ENCODE measurements around the gene HNRNPR. TPM values are rescaled to one million over a fixed set of nuclear protein-coding genes. Genes with fewer than 3 reads are reported as not detected.

Gene HNRNPR
- total and polyA plus RNA-seq, 2 donors (not counting 1 experiment from before 2014, with no cell fraction given) = 59.1 to 141 TPM

DNA sequence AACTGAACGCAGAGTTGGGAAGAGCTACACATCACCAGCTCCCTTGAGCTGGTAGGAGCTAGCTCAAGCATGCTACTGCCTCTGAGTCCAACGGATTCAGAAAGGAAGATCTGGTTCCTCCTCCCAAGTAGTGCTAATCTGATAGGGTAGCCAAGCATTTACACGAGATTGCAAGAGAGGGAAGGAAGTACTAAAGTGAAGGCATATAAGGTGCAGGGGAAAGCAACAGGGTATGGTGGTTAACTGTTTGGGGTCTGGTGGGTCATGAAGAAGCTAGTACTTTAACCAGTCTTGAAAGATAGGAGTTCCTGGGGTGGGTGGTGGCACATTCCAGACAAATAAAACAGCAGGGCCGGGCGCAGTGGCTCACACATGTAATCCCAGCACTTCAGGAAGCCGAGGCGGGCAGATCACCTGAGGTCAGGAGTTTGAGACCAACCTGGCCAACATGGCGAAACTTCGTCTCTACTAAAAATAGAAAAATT, 45.8 kb upstream of the HNRNPR start:
- Histone ChIP-seq H3K4me2 (ENCODE audit: extremely low read depth, insufficient read depth, low read length) (no peak overlapping the region), H3K4me1 (ENCODE audit: control insufficient read depth, extremely low read depth, insufficient read depth, low read length) (peaks cover 10% of the 10 kb centered on the region), H3K9ac (ENCODE audit: insufficient read depth, low read length) (no peak overlapping the region), H3K9me3 (ENCODE audit: control insufficient read depth, insufficient read depth, low read depth, low read length) (no peaks in the 10 kb centered on the region), H3K79me2 (ENCODE audit: control insufficient read depth, insufficient read depth, low read length) (no peaks in the 10 kb centered on the region), H3K4me3 (replicated peaks in 1 of 4; ENCODE audit: control extremely low read depth in 1 of 4, insufficient read depth in 1 of 4, low read depth in 3 of 4, low read length in 4 of 4) (no peak overlapping the region), H3K27me3 (ENCODE audit: control insufficient read depth, insufficient read depth, low read length) (no peaks in the 10 kb centered on the region), H2AFZ (ENCODE audit: low read length) (no peak overlapping the region), H4K20me1 (ENCODE audit: control insufficient read depth, extremely low read depth, insufficient read depth, low read length) (no peaks in the 10 kb centered on the region), H3K27ac (ENCODE audit: insufficient read depth, low read length) (no peak overlapping the region), H3K36me3 (ENCODE audit: control insufficient read depth, insufficient read depth, low read length) (no peaks in the 10 kb centered on the region)
- DNase-seq (ENCODE audit: low read depth in 2 of 2) = no peak
- TF ChIP-seq, protein P1, sequence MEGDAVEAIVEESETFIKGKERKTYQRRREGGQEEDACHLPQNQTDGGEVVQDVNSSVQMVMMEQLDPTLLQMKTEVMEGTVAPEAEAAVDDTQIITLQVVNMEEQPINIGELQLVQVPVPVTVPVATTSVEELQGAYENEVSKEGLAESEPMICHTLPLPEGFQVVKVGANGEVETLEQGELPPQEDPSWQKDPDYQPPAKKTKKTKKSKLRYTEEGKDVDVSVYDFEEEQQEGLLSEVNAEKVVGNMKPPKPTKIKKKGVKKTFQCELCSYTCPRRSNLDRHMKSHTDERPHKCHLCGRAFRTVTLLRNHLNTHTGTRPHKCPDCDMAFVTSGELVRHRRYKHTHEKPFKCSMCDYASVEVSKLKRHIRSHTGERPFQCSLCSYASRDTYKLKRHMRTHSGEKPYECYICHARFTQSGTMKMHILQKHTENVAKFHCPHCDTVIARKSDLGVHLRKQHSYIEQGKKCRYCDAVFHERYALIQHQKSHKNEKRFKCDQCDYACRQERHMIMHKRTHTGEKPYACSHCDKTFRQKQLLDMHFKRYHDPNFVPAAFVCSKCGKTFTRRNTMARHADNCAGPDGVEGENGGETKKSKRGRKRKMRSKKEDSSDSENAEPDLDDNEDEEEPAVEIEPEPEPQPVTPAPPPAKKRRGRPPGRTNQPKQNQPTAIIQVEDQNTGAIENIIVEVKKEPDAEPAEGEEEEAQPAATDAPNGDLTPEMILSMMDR (conservative IDR thresholded peaks at IDR 0.05 in 1 of 2, IDR thresholded peaks at IDR 0.05 in 1 of 2; ENCODE audit: low read depth in 1 of 2, low read length in 2 of 2) = no peak
- TF ChIP-seq EZH2 (IDR thresholded peaks at IDR 0.05; ENCODE audit: low read length, missing control alignments) = no peak

DNA sequence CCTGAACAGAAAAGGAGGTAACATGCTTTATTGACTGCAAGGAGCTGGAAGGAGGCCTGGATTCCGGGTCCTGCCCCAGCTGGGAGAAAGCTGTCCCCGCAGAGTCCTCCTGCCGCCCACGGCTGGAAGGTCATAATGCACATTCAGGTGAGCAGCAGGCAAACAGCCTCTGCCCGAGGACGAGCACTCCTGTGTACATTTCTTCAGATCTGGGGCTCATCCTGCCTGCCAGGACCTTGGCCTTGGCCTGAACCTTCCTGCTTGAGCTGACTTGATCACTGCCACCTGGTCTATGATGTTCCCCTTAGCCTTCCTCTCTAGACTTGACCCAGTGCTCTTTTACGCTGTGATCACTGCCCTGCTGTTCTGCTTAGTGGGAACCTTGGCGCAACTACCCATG, 43.4 kb upstream of the HNRNPR start:
- Histone ChIP-seq H3K27ac (ENCODE audit: insufficient read depth, low read length) (no peak overlapping the region), H2AFZ (ENCODE audit: low read length) (no peak overlapping the region), H3K36me3 (ENCODE audit: control insufficient read depth, insufficient read depth, low read length) (no peaks in the 10 kb centered on the region), H3K79me2 (ENCODE audit: control insufficient read depth, insufficient read depth, low read length) (no peaks in the 10 kb centered on the region), H3K27me3 (ENCODE audit: control insufficient read depth, insufficient read depth, low read length) (no peaks in the 10 kb centered on the region), H3K4me1 (ENCODE audit: control insufficient read depth, extremely low read depth, insufficient read depth, low read length) (no peaks in the 10 kb centered on the region), H3K4me3 (replicated peaks in 1 of 4; ENCODE audit: control extremely low read depth in 1 of 4, insufficient read depth in 1 of 4, low read depth in 3 of 4, low read length in 4 of 4) (no peak overlapping the region), H3K9me3 (ENCODE audit: control insufficient read depth, insufficient read depth, low read depth, low read length) (no peaks in the 10 kb centered on the region), H3K9ac (ENCODE audit: insufficient read depth, low read length) (no peak overlapping the region), H4K20me1 (ENCODE audit: control insufficient read depth, extremely low read depth, insufficient read depth, low read length) (no peaks in the 10 kb centered on the region), H3K4me2 (ENCODE audit: extremely low read depth, insufficient read depth, low read length) (no peak overlapping the region)
- no peak for DNase-seq (ENCODE audit: low read depth in 2 of 2)
- TF ChIP-seq EZH2 (IDR thresholded peaks at IDR 0.05; ENCODE audit: low read length, missing control alignments) = no peak
- TF ChIP-seq, protein P1 (conservative IDR thresholded peaks at IDR 0.05 in 1 of 2, IDR thresholded peaks at IDR 0.05 in 1 of 2; ENCODE audit: low read depth in 1 of 2, low read length in 2 of 2) = no peak

DNA sequence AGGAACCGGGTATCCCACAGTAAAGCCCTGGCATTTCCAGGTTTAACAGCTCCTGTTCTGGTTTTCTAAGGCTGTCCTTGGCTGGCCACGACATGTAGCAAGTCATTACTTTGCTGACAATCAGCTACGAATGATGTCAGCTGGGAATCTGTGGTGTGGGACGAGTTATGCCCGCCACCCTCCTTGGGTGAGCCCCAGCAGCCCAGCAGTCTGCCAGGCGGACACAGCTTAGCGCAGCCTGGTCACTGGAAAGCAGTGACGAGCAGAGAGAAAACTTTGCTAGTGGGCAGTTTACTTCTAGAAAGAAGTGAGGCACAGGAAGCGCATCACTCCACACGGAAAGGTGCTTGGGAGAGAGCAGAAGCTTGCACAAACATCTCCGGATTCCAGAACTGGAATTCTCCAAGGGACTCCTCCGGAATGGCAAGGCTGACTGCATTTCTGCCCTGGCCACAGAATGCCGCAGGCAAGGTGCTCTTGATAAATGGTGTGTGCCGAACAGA, 41.1 kb upstream of the HNRNPR start:
- H3K4me1 ChIP-seq (ENCODE audit: control insufficient read depth, extremely low read depth, insufficient read depth, low read length) = no peaks in the 10 kb centered on the region
- no peak overlapping the region for H3K4me2 ChIP-seq (ENCODE audit: extremely low read depth, insufficient read depth, low read length)
- no peaks in the 10 kb centered on the region for H3K9me3 ChIP-seq (ENCODE audit: control insufficient read depth, insufficient read depth, low read depth, low read length)
- H3K4me3 ChIP-seq (replicated peaks in 1 of 4; ENCODE audit: control extremely low read depth in 1 of 4, insufficient read depth in 1 of 4, low read depth in 3 of 4, low read length in 4 of 4) = no peak overlapping the region
- no peaks in the 10 kb centered on the region for H3K27me3 ChIP-seq (ENCODE audit: control insufficient read depth, insufficient read depth, low read length)
- DNase-seq (ENCODE audit: low read depth in 2 of 2) = peak in 1 of 2 donors; percentile 78
- H2AFZ ChIP-seq (ENCODE audit: low read length) = no peak overlapping the region
- TF ChIP-seq EZH2 (IDR thresholded peaks at IDR 0.05; ENCODE audit: low read length, missing control alignments) = no peak
- TF ChIP-seq, protein P1 (conservative IDR thresholded peaks at IDR 0.05 in 1 of 2, IDR thresholded peaks at IDR 0.05 in 1 of 2; ENCODE audit: low read depth in 1 of 2, low read length in 2 of 2) = no peak
- no peak overlapping the region for H3K9ac ChIP-seq (ENCODE audit: insufficient read depth, low read length)
- H4K20me1 ChIP-seq (ENCODE audit: control insufficient read depth, extremely low read depth, insufficient read depth, low read length) = no peaks in the 10 kb centered on the region
- no peaks in the 10 kb centered on the region for H3K79me2 ChIP-seq (ENCODE audit: control insufficient read depth, insufficient read depth, low read length)
- no peaks in the 10 kb centered on the region for H3K36me3 ChIP-seq (ENCODE audit: control insufficient read depth, insufficient read depth, low read length)
- no peak overlapping the region for H3K27ac ChIP-seq (ENCODE audit: insufficient read depth, low read length)

Measured in fibroblast of lung (primary cell).